NCI-H2029 treated with DMSO at 0.1 percent for 48 hours (cell line): ENCODE measurements around the gene GABRA4.

ENCODE experiments used
- DNase-seq: peaks from one replicate; lab custom pipeline; 2025; lab: John Stamatoyannopoulos, UW

GABRA4 gene

GRCh38 chr4:46979283-46979682 is 14.1 kb downstream of the GABRA4 start:
- DNase-seq = no peak

DNA sequence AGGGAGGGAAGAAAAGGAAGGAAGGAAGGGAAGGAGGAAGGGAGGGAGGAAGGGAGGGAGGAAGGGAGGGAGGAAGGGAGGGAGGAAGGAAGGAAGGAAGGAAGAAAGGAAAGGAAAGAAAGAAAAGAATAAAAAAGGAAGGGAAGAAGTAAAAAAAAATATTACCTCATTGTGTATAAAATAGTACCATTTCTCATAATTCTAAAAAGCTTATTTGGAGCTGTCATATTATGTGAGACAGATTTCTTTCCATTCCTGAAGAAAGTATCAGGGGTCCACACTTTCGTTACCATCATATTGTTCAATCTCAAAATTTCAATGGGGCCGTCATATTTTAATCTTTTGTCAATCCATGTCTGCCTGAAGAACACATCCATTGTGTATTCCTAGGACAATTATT is 16.1 kb downstream of the GABRA4 start:
- DNase-seq = no peak

DNA sequence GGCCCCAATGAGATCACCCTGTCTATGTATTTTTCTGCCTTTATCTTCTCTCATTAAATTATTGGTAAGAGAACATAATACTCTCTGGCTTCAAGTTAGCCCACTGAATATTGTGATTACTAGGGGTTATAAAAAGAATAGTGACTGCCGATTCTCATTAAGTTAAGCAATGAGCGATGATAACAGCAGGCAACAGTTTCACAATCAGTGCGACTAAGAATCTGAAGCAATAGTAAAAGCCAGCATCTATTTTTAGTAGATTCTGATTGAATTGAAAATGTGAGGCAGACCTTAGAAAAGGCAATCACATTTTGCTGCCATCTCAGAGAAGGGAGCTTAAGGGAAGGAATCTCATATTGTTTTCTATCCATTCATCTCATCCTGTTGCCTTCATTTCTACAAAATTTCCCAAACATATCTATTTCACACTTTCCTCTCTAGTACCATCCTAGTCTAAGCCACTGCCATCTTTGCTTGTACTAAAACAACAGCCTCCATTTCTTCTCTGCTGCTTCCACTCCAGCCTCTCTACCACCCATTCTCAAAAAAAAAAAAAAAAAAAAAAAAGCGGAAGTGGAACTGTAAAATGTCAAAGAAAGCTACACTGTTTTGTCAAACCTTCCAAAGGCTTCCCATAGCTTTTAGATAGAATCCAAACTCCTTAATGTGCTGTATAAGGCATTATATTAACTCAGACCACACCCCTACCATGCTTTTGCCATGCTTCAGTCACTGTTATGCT is 17.4 kb downstream of the GABRA4 start:
- no peak for DNase-seq

GRCh38 chr4:46974891-46975543 is 18.4 kb downstream of the GABRA4 start:
- no peak for DNase-seq

- DNase-seq = no peak
These were observed 24.5 kb downstream of the GABRA4 start for GRCh38 chr4:46968847-46969246.

DNA sequence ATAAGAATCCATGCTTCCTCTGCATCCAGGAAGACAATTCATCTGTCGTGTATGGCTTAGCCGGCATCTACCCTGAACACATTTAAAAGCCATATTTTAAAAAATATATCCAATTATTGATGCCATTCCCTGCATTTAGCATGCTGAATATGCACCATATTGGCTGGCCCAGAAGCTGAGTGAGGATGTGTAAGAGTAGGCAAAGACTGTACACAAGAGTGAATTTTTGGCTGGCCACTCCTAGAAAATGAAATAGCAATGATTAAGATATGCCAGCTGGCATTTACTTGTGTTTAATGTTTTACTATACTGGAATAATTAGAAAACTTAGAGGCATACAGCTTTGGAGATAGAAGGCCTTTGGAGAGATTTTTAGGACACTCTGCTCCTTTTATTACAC is 25.8 kb downstream of the GABRA4 start:
- no peak for DNase-seq

- no peak for DNase-seq
These were observed 34.5 kb downstream of the GABRA4 start for GRCh38 chr4:46958742-46959488.

DNA sequence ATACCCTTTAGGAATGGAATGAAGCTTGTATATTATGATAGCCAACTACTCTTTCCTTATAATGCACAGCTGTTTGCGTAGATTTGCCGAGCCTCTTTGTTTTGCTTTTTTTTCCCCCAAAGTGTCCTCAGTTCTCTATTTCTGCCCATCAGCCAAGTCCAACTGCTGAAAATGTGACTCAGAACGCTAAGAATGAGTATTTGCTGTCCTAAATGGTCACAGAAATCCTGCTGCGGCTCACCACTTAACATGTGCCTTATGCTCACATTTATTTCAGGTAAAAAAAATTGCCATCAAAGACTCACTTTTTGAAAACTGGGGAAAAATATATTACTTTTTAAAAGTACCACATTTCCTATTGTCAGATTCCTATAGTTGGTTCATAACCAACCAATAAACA is 36.9 kb downstream of the GABRA4 start:
- DNase-seq = no peak

GRCh38 chr4:46955601-46956000 is 37.8 kb downstream of the GABRA4 start:
- DNase-seq = no peak

DNA sequence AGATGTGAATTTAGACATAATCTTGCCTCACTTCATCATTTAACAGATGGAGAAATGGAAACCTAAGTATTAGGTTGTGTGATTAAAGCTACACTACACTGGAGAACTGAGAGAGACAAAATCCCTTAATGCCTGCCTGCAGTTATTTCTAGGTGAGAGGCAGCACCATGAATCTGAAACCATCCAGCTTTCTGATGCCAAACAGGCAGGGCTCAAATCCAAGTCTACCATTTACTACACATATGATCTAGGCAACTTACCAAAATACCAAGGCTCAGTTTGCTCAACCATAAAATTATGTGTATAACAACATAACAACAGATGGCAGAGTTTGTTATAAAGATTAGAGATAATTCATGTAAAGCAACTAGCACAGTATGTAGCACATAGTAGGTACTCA is 38.7 kb downstream of the GABRA4 start:
- DNase-seq = no peak

DNA sequence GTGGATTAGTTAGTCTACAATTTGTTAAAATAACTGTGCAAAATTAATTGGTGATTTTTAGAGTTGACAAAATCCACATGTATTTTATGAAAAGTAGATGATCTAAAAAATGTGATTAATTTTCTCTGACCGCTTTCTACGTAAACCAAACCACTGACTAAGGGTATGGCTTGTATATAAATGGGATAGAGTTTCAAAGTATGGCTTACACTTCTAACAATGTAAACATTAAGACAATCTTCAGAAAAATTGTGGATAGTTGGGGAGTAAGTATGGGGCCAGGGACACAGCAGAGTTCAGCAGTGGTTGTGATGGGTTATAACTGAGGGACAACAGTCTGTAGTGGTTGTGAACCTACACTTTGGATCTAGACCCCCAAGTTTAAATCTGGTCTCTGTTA is 39.8 kb downstream of the GABRA4 start:
- no peak for DNase-seq

GRCh38 chr4:46952451-46952850 is 40.9 kb downstream of the GABRA4 start:
- no peak for DNase-seq

DNA sequence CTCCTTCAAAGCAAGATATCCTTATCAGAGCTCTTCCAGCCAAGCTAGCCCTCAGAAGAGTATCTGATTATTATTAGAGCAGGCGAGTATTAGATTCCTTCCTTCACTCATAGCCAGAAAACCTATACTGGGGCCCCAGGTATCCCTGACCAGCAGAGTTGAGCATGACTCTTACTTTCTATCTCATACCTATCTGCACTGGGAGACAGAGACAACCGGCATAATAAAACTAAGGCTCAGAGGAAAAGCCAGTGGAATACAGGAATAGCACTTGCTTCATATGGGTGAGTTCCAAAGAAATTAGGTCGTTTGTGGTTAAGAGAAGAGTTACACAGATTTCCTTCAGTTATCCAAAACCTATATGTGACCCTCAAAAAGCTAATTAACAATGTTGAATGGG is 42.6 kb downstream of the GABRA4 start:
- no peak for DNase-seq

DNA sequence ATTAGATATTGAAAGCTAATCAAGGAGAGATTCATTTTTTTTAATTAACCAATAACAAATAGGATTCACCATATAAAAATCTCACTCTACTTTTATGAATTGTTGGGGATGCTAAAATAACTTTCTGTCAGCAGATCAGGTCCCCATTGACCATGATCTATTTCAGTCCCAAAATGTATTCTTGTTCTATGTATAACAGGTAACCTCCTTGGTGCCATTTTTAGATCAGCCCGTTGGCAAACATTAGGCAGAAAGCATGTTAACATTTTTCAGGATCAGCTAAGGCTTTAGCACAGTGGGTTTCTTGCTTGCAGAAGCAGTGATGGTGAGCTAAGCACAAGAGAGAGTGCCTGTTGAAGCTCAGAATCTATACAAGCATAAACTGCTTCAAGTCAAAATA is 43.6 kb downstream of the GABRA4 start:
- DNase-seq = no peak

DNA sequence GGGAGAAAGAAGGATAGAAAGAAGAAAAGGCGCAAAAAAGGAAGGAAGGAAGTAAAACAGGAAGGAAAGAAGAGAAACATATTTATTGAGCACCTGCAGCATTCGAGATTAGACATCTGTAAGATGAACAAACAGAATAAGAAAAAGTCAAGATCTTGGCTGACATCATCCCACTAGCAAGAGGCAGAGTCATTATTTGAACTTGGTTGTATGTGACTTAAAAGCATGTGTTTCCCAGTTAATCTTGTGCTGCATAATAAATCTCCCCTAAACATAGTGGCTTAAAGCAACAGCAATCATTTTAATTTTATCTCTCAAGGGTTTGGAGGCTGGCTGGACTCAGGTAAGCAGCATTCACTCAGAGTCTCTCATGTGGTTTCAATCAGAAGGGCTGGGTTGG is 45.8 kb downstream of the GABRA4 start:
- no peak for DNase-seq

GRCh38 chr4:46946919-46947536 is 46.4 kb downstream of the GABRA4 start:
- DNase-seq = no peak

DNA sequence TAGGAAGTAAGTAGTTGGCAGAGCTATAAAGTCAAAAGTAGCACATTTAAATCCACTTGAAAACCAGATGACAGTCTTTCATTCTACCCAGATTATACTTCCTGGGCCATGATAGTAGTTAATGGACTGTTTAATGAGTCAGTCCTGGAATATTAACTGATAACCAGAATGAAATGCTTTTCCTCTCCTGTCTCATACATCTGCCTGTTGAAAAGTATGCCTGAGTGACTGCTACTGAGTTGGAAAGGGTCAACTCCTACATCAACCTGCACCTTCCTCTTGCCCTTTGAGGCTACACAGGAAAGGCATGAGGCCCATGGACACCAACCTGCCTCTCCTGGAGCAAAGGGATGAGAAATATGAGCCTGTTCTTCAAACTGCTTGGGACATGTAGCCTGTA is 48.3 kb downstream of the GABRA4 start:
- no peak for DNase-seq

DNA sequence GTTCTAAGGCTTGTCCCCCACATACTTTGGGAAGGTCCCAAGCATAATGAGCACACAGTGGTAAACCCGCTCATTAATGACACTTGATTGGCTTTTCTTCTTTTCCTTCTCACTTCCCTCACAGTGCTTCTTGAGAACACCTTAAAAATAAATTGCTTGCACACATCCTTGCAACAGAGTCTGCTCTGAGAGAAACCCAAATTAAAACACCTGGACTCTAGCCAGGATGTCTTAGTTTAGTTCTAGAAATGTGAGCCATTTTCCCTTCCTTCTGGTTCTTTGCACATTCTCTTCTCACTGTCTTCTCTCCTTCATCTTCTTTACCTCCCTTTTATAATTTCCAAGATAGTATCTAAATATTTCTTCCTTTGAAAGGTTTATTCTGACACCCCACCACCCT is 49.0 kb downstream of the GABRA4 start:
- DNase-seq = no peak

DNA sequence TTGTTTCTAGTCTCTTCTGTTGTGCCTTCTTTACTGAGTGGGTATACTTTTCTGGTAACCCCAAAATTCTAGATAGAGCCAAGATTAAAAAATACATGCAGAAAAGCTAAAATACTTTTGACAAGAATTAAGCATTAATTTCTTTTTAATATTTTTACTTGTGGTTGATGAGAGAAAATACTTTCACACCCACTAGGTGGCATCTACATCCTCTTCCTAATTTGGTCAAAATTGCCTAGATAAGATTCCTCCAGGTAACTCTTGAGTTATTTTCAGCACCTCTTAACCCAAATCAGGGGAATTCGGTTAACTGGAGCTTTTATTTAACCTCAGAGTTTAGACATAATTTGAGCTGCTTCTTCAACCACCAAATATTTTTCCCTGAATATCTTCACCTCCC is 55.9 kb downstream of the GABRA4 start:
- DNase-seq = no peak

GRCh38 chr4:46934726-46935125 is 58.7 kb downstream of the GABRA4 start:
- DNase-seq = no peak

DNA sequence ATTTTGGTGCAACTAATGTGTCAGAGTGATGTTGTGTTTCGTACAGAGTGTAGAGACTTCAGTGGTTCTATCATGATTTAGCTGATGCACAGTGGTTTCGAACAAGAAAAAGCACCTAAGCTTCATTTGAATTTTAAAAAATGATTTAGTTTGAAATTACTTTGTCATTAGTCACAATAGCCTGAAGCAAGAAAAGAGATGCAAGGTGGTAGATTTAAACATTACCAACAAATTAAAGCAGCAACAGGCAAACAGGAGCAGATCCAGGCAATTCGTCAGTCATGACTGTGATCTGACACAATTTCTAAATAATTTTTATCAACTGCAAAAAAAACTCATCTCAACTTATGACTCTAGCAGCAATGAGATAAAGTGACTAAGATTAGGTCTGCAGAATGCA is 59.7 kb downstream of the GABRA4 start:
- DNase-seq = no peak

DNA sequence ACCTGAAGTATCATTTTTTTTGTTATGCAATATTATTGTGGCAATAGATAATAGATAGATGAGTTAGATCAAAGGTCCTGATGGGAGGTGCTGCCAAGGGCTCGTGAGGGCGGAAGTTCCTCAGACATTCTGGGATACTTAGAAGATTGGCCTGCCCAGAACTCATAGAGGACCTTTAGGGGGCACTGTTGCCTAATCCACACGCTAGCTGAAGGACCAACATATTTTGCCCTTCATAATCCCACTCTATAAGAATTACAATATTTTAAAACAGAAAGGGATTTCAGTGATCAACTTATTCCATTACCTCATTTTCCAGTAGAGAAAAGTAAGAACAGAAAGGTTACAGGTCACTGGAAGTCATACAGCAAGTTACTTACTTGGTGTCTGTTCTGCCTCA is 61.4 kb downstream of the GABRA4 start:
- no peak for DNase-seq

GRCh38 chr4:46930891-46931290 is 62.5 kb downstream of the GABRA4 start:
- DNase-seq = no peak
